B cell (primary cell): ENCODE results near the gene PFKP. TPM values are rescaled to one million over a fixed set of nuclear protein-coding genes. Genes with fewer than 3 reads are reported as not detected.

Experiments
- ATAC-seq: fragments of 200-7000 bp; cut with Tn5 transposase; one replicate; pipeline ENCODE4 v1.10.0; 2021; ENCODE audit warnings: low read depth, mild to moderate bottlenecking, moderate number of reproducible peaks, moderate library complexity
- CTCF ChIA-PET: fragments of 350-600 bp; sonication (Branson Sonifier 250); formaldehyde crosslinking; loops from one replicate; lab custom pipeline; 2021; ENCODE audit warnings: antibody characterized with exemption, inconsistent platforms; lab: Charles Lee
- POLR2A ChIA-PET: fragments of 350-600 bp; sonication (Branson Sonifier 250); formaldehyde crosslinking; loops from one replicate; lab custom pipeline; 2021; ENCODE audit warnings: antibody characterized with exemption; lab: Charles Lee
- DNase-seq: peaks from one replicate; pipeline ENCODE4 v3.0.0; 2013
- H2AFZ ChIP-seq: 2 replicates; pipeline ENCODE4 v1.6.1; 2012; ENCODE audit warnings: mild to moderate bottlenecking, low read depth, low read length; ENCODE audit not compliant: insufficient read depth, poor library complexity, severe bottlenecking
- H3K27ac ChIP-seq, 2 donors: 1 replicate in 1 of 2; 2 replicates in 1 of 2; pipeline ENCODE4 v1.5.1; 2012 to 2013; ENCODE audit warnings: low read length in 2 of 2, mild to moderate bottlenecking in 2 of 2, moderate library complexity in 1 of 2
- H3K27me3 ChIP-seq, 4 experiments: fragments of 200-600 bp in 1 of 4; sonication (generic) in 1 of 4; replicated peaks in 1 of 4; 1 replicate in 2 of 4; 2 replicates in 2 of 4; pipeline versions ENCODE4 v1.6.1 to v1.7.0; 2013 to 2016; ENCODE audit warnings: low read length in 3 of 4, mild to moderate bottlenecking in 2 of 4, mixed read lengths in 1 of 4, moderate library complexity in 1 of 4; ENCODE audit not compliant: insufficient read depth in 4 of 4, control insufficient read depth in 3 of 4; ENCODE audit errors: control extremely low read depth in 1 of 4
- H3K36me3 ChIP-seq, 2 experiments: replicated peaks in 1 of 2; 1 replicate in 1 of 2; 2 replicates in 1 of 2; pipeline versions ENCODE4 v1.6.1 to v1.7.1; 2013; ENCODE audit warnings: low read length in 1 of 2; ENCODE audit not compliant: insufficient read depth in 2 of 2, control insufficient read depth in 1 of 2; ENCODE audit errors: control extremely low read depth in 1 of 2, extremely low read depth in 1 of 2
- H3K4me1 ChIP-seq, 2 donors: fragments of 200-600 bp in 1 of 2; sonication (generic) in 1 of 2; 1 replicate in 1 of 2; 2 replicates in 1 of 2; pipeline versions ENCODE4 v1.5.1 to v1.6.1; 2013 to 2017; ENCODE audit warnings: low read length in 2 of 2; ENCODE audit not compliant: control insufficient read depth in 2 of 2, insufficient read depth in 2 of 2
- H3K4me2 ChIP-seq: replicated peaks from 2 replicates; pipeline ENCODE3; 2012; ENCODE audit warnings: mild to moderate bottlenecking, low read depth, low read length; ENCODE audit not compliant: poor library complexity, severe bottlenecking
- H3K4me3 ChIP-seq, 5 experiments: fragments of 200-600 bp in 1 of 5; sonication (generic) in 1 of 5; 1 replicate in 3 of 5; 2 replicates in 2 of 5; pipeline versions ENCODE4 v1.5.1 to v1.7.0; 2011 to 2016; ENCODE audit warnings: low read length in 4 of 5, mild to moderate bottlenecking in 4 of 5, low read depth in 2 of 5, control low read depth in 1 of 5, moderate library complexity in 1 of 5; ENCODE audit not compliant: insufficient read depth in 1 of 5; ENCODE audit errors: control extremely low read depth in 1 of 5, extremely low read depth in 1 of 5
- H3K79me2 ChIP-seq: fragments of 200-600 bp; sonication (generic); one replicate; pipeline ENCODE4 v1.6.0; 2016; ENCODE audit warnings: low read length; ENCODE audit not compliant: control insufficient read depth, insufficient read depth
- H3K9ac ChIP-seq: fragments of 200-600 bp; sonication (generic); 2 replicates; pipeline ENCODE4 v1.6.1; 2017; ENCODE audit warnings: mild to moderate bottlenecking, low read length, moderate library complexity
- H3K9me3 ChIP-seq, 3 donors: one replicate each; pipeline versions ENCODE4 v1.6.1 to v1.7.1; 2013; ENCODE audit warnings: low read length in 2 of 3; ENCODE audit not compliant: control insufficient read depth in 2 of 3, insufficient read depth in 1 of 3; ENCODE audit errors: control extremely low read depth in 1 of 3
- H4K20me1 ChIP-seq: 2 replicates; pipeline ENCODE4 v1.6.0; 2012; ENCODE audit warnings: mild to moderate bottlenecking, low read length; ENCODE audit not compliant: insufficient read depth, control insufficient read depth, poor library complexity, severe bottlenecking
- H3K27ac Mint-ChIP-seq: one replicate; pipeline ENCODE4 v1.8.0; 2021; ENCODE audit warnings: mixed read lengths
- H3K27me3 Mint-ChIP-seq: one replicate; pipeline ENCODE4 v1.8.0; 2021; ENCODE audit warnings: mixed read lengths
- H3K4me1 Mint-ChIP-seq: one replicate; pipeline ENCODE4 v1.8.0; 2021; ENCODE audit warnings: mixed read lengths
- H3K4me3 Mint-ChIP-seq: one replicate; pipeline ENCODE4 v1.8.0; 2021; ENCODE audit warnings: mixed read lengths
- H3K9me3 Mint-ChIP-seq: one replicate; pipeline ENCODE4 v1.8.0; 2022; ENCODE audit warnings: mixed read lengths; ENCODE audit not compliant: insufficient read depth
- EZH2 ChIP-seq: IDR thresholded peaks from 2 replicates; pipeline ENCODE4 v1.6.1; 2012; ENCODE audit warnings: borderline replicate concordance, low read depth, mild to moderate bottlenecking, moderate library complexity, low read length; ENCODE audit not compliant: insufficient read depth, poor library complexity, severe bottlenecking
- WGBS: methylation state at CpG from one replicate; pipeline ENCODE4 v1.1.5; 2013; ENCODE audit warnings: missing lambda C conversion rate; ENCODE audit not compliant: insufficient coverage; 5-methylcytosine and 5-hydroxymethylcytosine counted together
- intact Hi-C: fragments of 100-400 bp; cut with micrococcal nuclease; formaldehyde crosslinking; loops from one replicate; pipeline ENCODE4 v1.10.0; 2022
- polyA plus RNA-seq: library from polyadenylated mRNA; depleted of rRNA; stranded (reverse); fragments of >200 nt; gene quantifications from 2 replicates; pipeline ENCODE4 v1.2.3, GENCODE V29; 2012
- total RNA-seq, 2 donors: library from RNA; stranded (reverse); fragments of 120-200 nt in 1 of 2; gene quantifications; 1 replicate in 1 of 2; 2 replicates in 1 of 2; pipeline versions ENCODE4 v1.2.3 to v1.2.4, GENCODE V29; 2013 to 2022
- TF ChIP-seq, protein P1 (sequence below): fragments of 200-600 bp; IDR thresholded peaks from one replicate; pipeline ENCODE4 v1.8.0; 2022; ENCODE audit warnings: antibody characterized with exemption, mild to moderate bottlenecking

PFKP gene
- total and polyA plus RNA-seq, 2 donors (not counting 1 experiment from before 2014, with no cell fraction given): 41.4 to 54.3 TPM

DNA sequence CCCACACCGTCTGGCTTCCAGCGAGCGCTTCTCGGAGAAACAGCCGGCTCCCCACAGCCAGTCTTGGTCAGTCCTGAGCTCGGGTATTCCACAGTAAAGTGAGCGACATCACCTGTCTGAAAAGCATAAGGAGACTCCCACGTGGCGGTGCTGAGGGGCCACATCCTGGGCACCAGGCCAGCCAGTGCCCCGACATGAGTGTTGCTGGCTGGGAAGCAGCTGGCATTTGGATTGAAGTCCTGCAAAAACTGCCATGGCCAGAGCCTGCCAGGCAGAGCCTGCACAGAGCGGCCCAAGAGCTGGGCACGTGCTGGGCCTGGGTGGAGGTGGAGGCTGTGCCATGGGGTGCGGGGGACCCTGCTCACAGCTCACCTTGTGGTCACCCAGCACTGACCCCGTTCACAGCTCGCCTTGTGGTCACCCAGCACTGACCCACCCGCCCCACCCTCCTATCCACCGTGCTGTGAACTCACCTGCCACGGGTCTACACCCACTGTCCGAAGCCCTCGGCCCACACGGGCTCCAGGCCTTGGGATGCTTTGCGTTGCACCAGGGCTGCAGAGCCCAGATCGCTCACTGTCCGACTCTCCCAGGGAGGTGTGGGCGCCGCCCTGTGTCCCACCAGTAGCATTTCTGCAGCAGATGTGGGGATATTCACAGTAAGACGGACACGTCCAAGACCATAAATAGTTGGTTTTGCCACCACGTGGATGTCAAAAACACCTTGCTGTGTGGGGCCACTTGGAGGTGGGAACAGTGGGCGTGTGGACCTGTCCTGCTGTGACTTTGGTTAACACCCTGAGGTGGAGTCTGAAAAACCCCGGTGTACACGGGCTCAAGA, 56.4 kb downstream of the PFKP start:
- WGBS: 86% methylated on average over 28 of the region's 32 CpGs
- Histone ChIP-seq H3K9ac (no peak overlapping the region), H3K9me3 (peaks cover 0 to 29% (median 0%) of the 10 kb centered on the region in 3 donors), H3K27ac (no peak overlapping the region), H3K36me3 (peaks cover 0 to 48% of the 10 kb centered on the region in 2 experiments), H3K4me3 (no peak overlapping the region), H3K4me1 (no peaks in the 10 kb centered on the region), H2AFZ (no peak overlapping the region), H3K4me2 (no peak overlapping the region), H3K27me3 (no peaks in the 10 kb centered on the region), H3K79me2 (no peaks in the 10 kb centered on the region), H4K20me1 (no peaks in the 10 kb centered on the region)
- Mint-ChIP-seq H3K27ac (no peak overlapping the region), H3K9me3 (no peaks in the 10 kb centered on the region), H3K4me3 (no peak overlapping the region), H3K27me3 (no peaks in the 10 kb centered on the region), H3K4me1 (no peaks in the 10 kb centered on the region)
- no peak for DNase-seq
- no peak for TF ChIP-seq EZH2
- TF ChIP-seq, protein P1, sequence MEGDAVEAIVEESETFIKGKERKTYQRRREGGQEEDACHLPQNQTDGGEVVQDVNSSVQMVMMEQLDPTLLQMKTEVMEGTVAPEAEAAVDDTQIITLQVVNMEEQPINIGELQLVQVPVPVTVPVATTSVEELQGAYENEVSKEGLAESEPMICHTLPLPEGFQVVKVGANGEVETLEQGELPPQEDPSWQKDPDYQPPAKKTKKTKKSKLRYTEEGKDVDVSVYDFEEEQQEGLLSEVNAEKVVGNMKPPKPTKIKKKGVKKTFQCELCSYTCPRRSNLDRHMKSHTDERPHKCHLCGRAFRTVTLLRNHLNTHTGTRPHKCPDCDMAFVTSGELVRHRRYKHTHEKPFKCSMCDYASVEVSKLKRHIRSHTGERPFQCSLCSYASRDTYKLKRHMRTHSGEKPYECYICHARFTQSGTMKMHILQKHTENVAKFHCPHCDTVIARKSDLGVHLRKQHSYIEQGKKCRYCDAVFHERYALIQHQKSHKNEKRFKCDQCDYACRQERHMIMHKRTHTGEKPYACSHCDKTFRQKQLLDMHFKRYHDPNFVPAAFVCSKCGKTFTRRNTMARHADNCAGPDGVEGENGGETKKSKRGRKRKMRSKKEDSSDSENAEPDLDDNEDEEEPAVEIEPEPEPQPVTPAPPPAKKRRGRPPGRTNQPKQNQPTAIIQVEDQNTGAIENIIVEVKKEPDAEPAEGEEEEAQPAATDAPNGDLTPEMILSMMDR: no peak
- intact Hi-C loops: no loop called here
- ChIA-PET POLR2A (no interaction called here), CTCF (no interaction called here)
- ATAC-seq: no peak

DNA sequence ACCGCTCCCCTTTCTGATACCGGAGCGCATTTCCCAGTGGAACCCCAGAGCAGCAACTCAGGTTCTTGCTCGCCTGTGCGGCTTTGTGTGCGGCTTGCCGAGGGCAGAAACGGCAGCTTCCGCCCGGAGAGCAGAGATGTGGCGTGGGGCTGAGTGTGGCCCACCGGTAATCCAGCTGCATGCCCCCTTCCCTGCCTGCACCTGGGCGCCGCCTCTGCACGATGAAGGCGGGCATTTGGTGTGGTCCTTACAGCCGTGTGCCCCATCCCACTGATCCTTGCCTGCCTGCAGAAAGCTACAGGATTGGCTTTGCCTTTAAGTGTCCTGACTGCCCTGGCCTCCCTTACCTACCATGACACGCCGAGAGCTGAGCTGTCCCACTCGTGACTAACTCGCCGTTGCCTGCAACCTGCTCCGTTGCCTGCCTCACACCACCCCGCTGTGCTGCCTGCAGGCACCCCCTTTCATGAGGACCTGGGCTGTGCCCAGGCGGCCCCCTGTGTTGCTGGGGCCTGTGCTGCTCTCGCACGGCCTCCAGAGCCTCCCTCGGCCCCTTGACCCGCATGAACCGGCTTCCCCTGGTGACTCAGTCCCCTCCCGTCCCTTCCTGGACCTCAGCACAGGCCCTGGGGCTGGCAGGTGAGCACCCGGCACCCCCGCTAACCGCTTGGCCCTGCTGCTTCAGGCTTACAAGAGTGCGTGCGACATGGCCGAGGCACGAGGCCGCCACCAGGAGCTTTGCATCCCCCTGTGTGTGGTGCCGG, 57.2 kb downstream of the PFKP start:
- no peaks in the 10 kb centered on the region for H3K9me3 Mint-ChIP-seq
- Histone ChIP-seq H3K4me1 (no peaks in the 10 kb centered on the region), H3K36me3 (peaks cover 0 to 45% of the 10 kb centered on the region in 2 experiments), H3K9ac (no peak overlapping the region), H3K9me3 (peaks cover 0 to 29% (median 0%) of the 10 kb centered on the region in 3 donors), H3K4me2 (no peak overlapping the region), H3K27me3 (no peaks in the 10 kb centered on the region), H3K4me3 (no peak overlapping the region), H4K20me1 (no peaks in the 10 kb centered on the region), H3K79me2 (no peaks in the 10 kb centered on the region), H3K27ac (no peak overlapping the region), H2AFZ (no peak overlapping the region)
- H3K27me3 Mint-ChIP-seq: no peaks in the 10 kb centered on the region
- H3K27ac Mint-ChIP-seq: no peak overlapping the region
- POLR2A ChIA-PET: no interaction called here
- no peak for ATAC-seq
- 96% methylated on average over 40 of the region's 40 CpGs for WGBS
- intact Hi-C loops: no loop called here
- H3K4me1 Mint-ChIP-seq: no peaks in the 10 kb centered on the region
- no peak for DNase-seq
- TF ChIP-seq EZH2: no peak
- TF ChIP-seq, protein P1: no peak
- no peak overlapping the region for H3K4me3 Mint-ChIP-seq
- CTCF ChIA-PET: no interaction called here
